Endothelial cell of umbilical vein (primary cell): ENCODE measurements around the gene SYN1.

Experiments used
- EZH2 ChIP-seq: IDR thresholded peaks from 2 replicates; pipeline ENCODE4 v1.6.1; 2012; ENCODE audit warnings: borderline replicate concordance, low read depth, mild to moderate bottlenecking, moderate library complexity, low read length, inconsistent platforms; ENCODE audit not compliant: severe bottlenecking
- FOS ChIP-seq: IDR thresholded peaks from 2 replicates; pipeline ENCODE4 v1.6.1; 2011; ENCODE audit warnings: mild to moderate bottlenecking, low read length, moderate library complexity, borderline replicate concordance; ENCODE audit not compliant: insufficient read depth
- MYC ChIP-seq: IDR thresholded peaks from one replicate; pipeline ENCODE4 v1.6.1; 2011; ENCODE audit warnings: mild to moderate bottlenecking, low read depth, low read length
- POLR2A ChIP-seq: IDR thresholded peaks from 2 replicates; pipeline ENCODE4 v1.6.1; 2012; ENCODE audit warnings: low read depth, mild to moderate bottlenecking, control low read depth, low read length
- POLR2AphosphoS5 ChIP-seq: IDR thresholded peaks from 2 replicates; pipeline ENCODE4 v1.6.1; 2012; ENCODE audit warnings: low read depth, mild to moderate bottlenecking, control low read depth, low read length, moderate library complexity; ENCODE audit not compliant: insufficient read depth
- TF ChIP-seq, protein P1 (sequence below), 2 donors: IDR thresholded peaks; 1 replicate in 1 of 2; 2 replicates in 1 of 2; pipeline ENCODE4 v1.5.1; 2011; ENCODE audit warnings: low read length in 2 of 2, mild to moderate bottlenecking in 2 of 2, moderate library complexity in 2 of 2, control low read depth in 1 of 2, inconsistent platforms in 1 of 2, low read depth in 1 of 2; ENCODE audit not compliant: insufficient read depth in 1 of 2; ENCODE audit errors: extremely low read depth in 1 of 2
- TF ChIP-seq, protein P2 (sequence below): IDR thresholded peaks from 2 replicates; pipeline ENCODE4 v1.6.1; 2011; ENCODE audit not compliant: insufficient read depth, insufficient read length

DNA sequence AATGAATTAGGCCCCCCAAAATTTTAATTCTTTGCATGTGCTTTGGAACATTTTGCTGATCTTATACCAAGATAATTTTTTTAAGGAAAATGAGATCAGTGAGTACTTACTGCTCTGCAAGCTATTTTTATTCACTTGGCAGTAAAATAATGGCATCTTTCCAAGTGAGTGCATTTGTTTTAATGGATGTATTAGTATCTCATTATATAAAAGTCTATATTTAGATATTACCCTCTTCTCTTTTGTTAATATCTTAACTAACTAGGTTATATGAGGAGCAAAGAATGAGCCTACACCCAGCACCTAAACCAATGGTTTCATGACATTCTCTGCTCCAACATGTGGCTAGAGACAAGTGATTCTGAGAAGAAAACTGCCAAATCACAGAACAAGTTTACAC is 79.8 kb downstream of the SYN1 start:
- TF ChIP-seq POLR2A (no peak), POLR2AphosphoS5 (no peak), EZH2 (no peak), FOS (no peak), MYC (no peak)
- TF ChIP-seq, protein P1, sequence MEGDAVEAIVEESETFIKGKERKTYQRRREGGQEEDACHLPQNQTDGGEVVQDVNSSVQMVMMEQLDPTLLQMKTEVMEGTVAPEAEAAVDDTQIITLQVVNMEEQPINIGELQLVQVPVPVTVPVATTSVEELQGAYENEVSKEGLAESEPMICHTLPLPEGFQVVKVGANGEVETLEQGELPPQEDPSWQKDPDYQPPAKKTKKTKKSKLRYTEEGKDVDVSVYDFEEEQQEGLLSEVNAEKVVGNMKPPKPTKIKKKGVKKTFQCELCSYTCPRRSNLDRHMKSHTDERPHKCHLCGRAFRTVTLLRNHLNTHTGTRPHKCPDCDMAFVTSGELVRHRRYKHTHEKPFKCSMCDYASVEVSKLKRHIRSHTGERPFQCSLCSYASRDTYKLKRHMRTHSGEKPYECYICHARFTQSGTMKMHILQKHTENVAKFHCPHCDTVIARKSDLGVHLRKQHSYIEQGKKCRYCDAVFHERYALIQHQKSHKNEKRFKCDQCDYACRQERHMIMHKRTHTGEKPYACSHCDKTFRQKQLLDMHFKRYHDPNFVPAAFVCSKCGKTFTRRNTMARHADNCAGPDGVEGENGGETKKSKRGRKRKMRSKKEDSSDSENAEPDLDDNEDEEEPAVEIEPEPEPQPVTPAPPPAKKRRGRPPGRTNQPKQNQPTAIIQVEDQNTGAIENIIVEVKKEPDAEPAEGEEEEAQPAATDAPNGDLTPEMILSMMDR (IDR thresholded peaks at IDR 0.05; ENCODE audit: extremely low read depth in 1 of 2, insufficient read depth in 1 of 2, low read depth in 1 of 2, low read length in 2 of 2): no peak
- TF ChIP-seq, protein P2, sequence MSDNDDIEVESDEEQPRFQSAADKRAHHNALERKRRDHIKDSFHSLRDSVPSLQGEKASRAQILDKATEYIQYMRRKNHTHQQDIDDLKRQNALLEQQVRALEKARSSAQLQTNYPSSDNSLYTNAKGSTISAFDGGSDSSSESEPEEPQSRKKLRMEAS: no peak
